HCT116 (cell line): Measurements from ENCODE around the gene ANKRD22.

Experiments
- CTCF ChIP-seq, 3 experiments: fragments of 200-600 bp in 1 of 3; sonication (generic) in 1 of 3; IDR thresholded peaks in 2 of 3; conservative IDR thresholded peaks in 1 of 3; 2 replicates each; pipeline ENCODE4 v1.5.1; 2012 to 2017; ENCODE audit warnings: low read depth in 2 of 3, low read length in 2 of 3, antibody characterized with exemption in 1 of 3, borderline replicate concordance in 1 of 3, control low read depth in 1 of 3, mild to moderate bottlenecking in 1 of 3, mixed read lengths in 1 of 3, mixed run types in 1 of 3, moderate library complexity in 1 of 3; ENCODE audit not compliant: insufficient read depth in 1 of 3
- EGR1 ChIP-seq: IDR thresholded peaks from 2 replicates; pipeline ENCODE4 v1.6.1; 2012; ENCODE audit warnings: low read depth
- POLR2A ChIP-seq: IDR thresholded peaks from 2 replicates; pipeline ENCODE4 v1.7.0; 2011; ENCODE audit warnings: borderline replicate concordance; ENCODE audit not compliant: insufficient read depth, insufficient read length; ENCODE audit errors: extremely low read depth
- RAD21 ChIP-seq: IDR thresholded peaks from 2 replicates; pipeline ENCODE4 v1.6.1; 2012; ENCODE audit warnings: low read depth, mild to moderate bottlenecking
- TCF7L2 ChIP-seq: IDR thresholded peaks from 2 replicates; pipeline ENCODE4 v1.7.0; 2011; ENCODE audit warnings: borderline replicate concordance, inconsistent platforms; ENCODE audit not compliant: insufficient read depth, insufficient read length; ENCODE audit errors: extremely low read depth

- TF ChIP-seq POLR2A (no peak), EGR1 (no peak), CTCF (IDR thresholded peaks at IDR 0.05 in 2 of 3, conservative IDR thresholded peaks at IDR 0.05 in 1 of 3; ENCODE audit: borderline replicate concordance in 1 of 3, insufficient read depth in 1 of 3, low read depth in 2 of 3, low read length in 2 of 3) (no peak), TCF7L2 (no peak), RAD21 (no peak)
These were observed 51.2 kb downstream of the ANKRD22 start for GRCh38 chr10:88800152-88801125.
